ENCODE results near the gene ZNF664. TPM values are rescaled to one million over a fixed set of nuclear protein-coding genes. Genes with fewer than 3 reads are reported as not detected.

ZNF664 gene
- total and polyA plus RNA-seq, 8 donors: 16.5 to 224 (median 59.3) TPM

DNA sequence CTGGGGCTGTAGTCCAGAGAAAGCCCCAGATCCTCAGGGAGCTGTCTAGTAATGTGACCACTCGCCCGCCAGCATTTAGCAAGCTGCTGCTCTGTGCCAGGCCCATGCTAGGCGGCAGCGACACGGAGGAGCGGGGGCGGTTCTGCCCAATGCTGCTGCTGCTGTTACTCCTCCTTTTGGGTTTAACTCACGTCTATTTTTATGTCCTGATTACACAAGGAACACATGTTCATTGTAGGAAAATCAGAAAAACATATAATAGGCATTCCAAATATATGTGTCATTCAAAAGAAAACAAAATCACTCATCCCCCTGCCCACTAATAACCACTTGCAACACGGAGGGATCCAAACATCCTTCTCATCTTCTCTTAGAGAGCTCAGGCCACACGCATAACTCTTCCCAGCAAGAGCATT is 30.8 kb upstream of the ZNF664 start:
- TF ChIP-seq POLR2A (IDR thresholded peaks at IDR 0.05) (no peak), CTCF (IDR thresholded peaks at IDR 0.05) (no peak), EP300 (IDR thresholded peaks at IDR 0.05) (no peak), POLR2AphosphoS5 (IDR thresholded peaks at IDR 0.05) (no peak)
- Histone ChIP-seq H3K4me3 (no peak overlapping the region), H3K4me1 (peaks cover 0 to 9% (median 0%) of the 10 kb centered on the region in 4 donors), H3K36me3 (peaks cover 23 to 82% (median 72%) of the 10 kb centered on the region in 4 donors), H3K27me3 (no peaks in the 10 kb centered on the region), H3K9me3 (peaks cover 0 to 5% (median 0%) of the 10 kb centered on the region in 4 donors), H3K27ac (no peak overlapping the region)
- WGBS, 5 donors: 92 to 94% (median 93%) methylated on average over 10 of the region's 10 CpGs
- intact Hi-C loops (cut with DNase I; ENCODE audit: low total_unique reads): no loop called here
- no peak for DNase-seq

GRCh38 chr12:123942911-123943648 is 29.9 kb upstream of the ZNF664 start:
- 77 to 93% (median 91%) methylated on average over 9 to 16 of the region's 16 CpGs for WGBS, 5 donors
- Histone ChIP-seq H3K27me3 (no peaks in the 10 kb centered on the region), H3K27ac (no peak overlapping the region), H3K4me1 (peaks cover 0 to 15% (median 0%) of the 10 kb centered on the region in 4 donors), H3K36me3 (peaks cover 20 to 74% (median 66%) of the 10 kb centered on the region in 4 donors), H3K9me3 (peaks cover 0 to 5% (median 0%) of the 10 kb centered on the region in 4 donors), H3K4me3 (no peak overlapping the region)
- intact Hi-C loops (cut with DNase I; ENCODE audit: low total_unique reads): no loop called here
- no peak for DNase-seq
- no peak for TF ChIP-seq CTCF (IDR thresholded peaks at IDR 0.05)
- TF ChIP-seq POLR2A (IDR thresholded peaks at IDR 0.05): no peak
- no peak for TF ChIP-seq EP300 (IDR thresholded peaks at IDR 0.05)

DNA sequence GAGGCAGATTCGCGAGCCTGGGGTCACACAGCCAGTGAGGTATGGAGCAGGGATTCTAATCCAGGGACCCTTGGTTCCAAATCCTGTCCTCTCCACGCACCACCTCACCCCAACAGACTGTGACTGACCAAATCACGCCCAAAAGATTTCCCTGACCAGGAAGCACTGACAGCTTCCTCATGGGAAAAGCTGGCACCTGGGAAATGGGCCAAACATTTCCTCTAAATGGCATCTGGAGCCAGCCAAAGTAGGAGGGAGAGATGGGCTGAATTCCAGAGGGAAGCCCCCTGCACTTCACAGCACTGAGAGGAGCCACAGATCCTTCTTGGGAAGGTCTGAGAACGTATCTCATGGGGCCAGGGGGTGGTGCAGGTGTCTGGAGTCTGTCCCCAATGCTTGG is 29.2 kb upstream of the ZNF664 start:
- peaks cover 23 to 72% (median 66%) of the 10 kb centered on the region in 4 donors for H3K36me3 ChIP-seq
- intact Hi-C loops (cut with DNase I; ENCODE audit: low total_unique reads): no loop called here

DNA sequence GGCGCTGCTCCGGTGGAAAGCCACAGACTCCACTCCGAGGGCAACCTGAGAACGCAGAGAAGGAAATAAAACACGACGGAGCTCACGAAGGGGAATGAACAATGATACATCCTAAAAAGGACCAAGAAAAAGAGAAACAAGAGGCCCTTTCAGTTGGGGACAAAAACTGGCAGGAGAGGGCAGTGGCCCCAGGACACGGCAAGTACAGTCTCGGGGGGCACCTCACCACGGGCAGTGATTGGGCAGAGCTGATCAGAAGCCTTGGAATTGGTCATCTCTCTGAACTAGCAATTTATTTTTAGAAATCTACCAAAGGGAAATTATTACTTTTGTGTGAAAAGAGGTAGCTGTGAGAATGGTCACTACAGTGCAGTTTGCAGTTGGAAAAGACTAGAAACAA is 28.3 kb upstream of the ZNF664 start:
- peaks cover 23 to 73% (median 60%) of the 10 kb centered on the region in 4 donors for H3K36me3 ChIP-seq
- TF ChIP-seq POLR2AphosphoS5 (IDR thresholded peaks at IDR 0.05): no peak
- TF ChIP-seq EP300 (IDR thresholded peaks at IDR 0.05): no peak
- no peak for TF ChIP-seq CTCF (IDR thresholded peaks at IDR 0.05)
- no peak for TF ChIP-seq POLR2A (IDR thresholded peaks at IDR 0.05)
- H3K27ac ChIP-seq: no peak overlapping the region
- peaks cover 0 to 23% (median 5%) of the 10 kb centered on the region in 4 donors for H3K4me1 ChIP-seq
- intact Hi-C loops (cut with DNase I; ENCODE audit: low total_unique reads): no loop called here
- no peak for DNase-seq
- 86 to 95% (median 91%) methylated on average over 10 of the region's 10 CpGs for WGBS, 5 donors
- peaks cover 0 to 5% (median 0%) of the 10 kb centered on the region in 4 donors for H3K9me3 ChIP-seq
- H3K27me3 ChIP-seq: no peaks in the 10 kb centered on the region
- H3K4me3 ChIP-seq: no peak overlapping the region

More for the DNA sequence above, 29.2 kb upstream of the ZNF664 start:
- H3K9me3 ChIP-seq: peaks cover 0 to 5% (median 0%) of the 10 kb centered on the region in 4 donors
- H3K27me3 ChIP-seq: no peaks in the 10 kb centered on the region
- 69 to 75% (median 71%) methylated on average over 5 of the region's 5 CpGs for WGBS, 5 donors
- no peak for DNase-seq
- TF ChIP-seq POLR2A (IDR thresholded peaks at IDR 0.05) (no peak), EP300 (IDR thresholded peaks at IDR 0.05) (no peak), CTCF (IDR thresholded peaks at IDR 0.05) (no peak), POLR2AphosphoS5 (IDR thresholded peaks at IDR 0.05) (no peak)
- H3K4me3 ChIP-seq: no peak overlapping the region
- no peak overlapping the region for H3K27ac ChIP-seq
- H3K4me1 ChIP-seq: peaks cover 0 to 14% (median under 1%) of the 10 kb centered on the region in 4 donors
